Ascending aorta (tissue), 1 donor: ENCODE results near the gene TPRA1. TPM values are rescaled to one million over a fixed set of nuclear protein-coding genes. Genes with fewer than 3 reads are reported as not detected.

Experiments
- total RNA-seq: library from RNA; depleted of rRNA; stranded (reverse); fragments of >200 nt; gene quantifications from one replicate; pipeline ENCODE4 v1.1.0, GENCODE V29; 2016

The TPRA1 gene
- total RNA-seq, 1 donor from 2014 or later: 87.1 TPM

Other genes with a start within 250 kb of the TPRA1 start
- 1.9 TPM for gene MCM2, start 7.7 kb upstream of the TPRA1 start, total RNA-seq
- gene PODXL2, start 38.5 kb upstream of the TPRA1 start, total RNA-seq: 1.6 TPM
- 61.7 TPM for gene ABTB1, start 82.2 kb upstream of the TPRA1 start, total RNA-seq
- gene MGLL, start 231.8 kb upstream of the TPRA1 start, total RNA-seq: 101 TPM